ENCODE measurements around the gene STARD13.
"Not testable (repeated sequence)": the region's sequence is repeated elsewhere in the genome, so short reads cannot be mapped to it uniquely, and the experiment has no call there.

Gene STARD13

GRCh38 chr13:33183431-33184111, 102.0 kb downstream of the STARD13 start:
- Histone ChIP-seq H3K4me1 (ENCODE audit: insufficient read depth, low read length) (peaks cover 8% of the 10 kb centered on the region), H3K9me3 (ENCODE audit: low read length) (no peaks in the 10 kb centered on the region), H2AFZ (ENCODE audit: low read depth, low read length) (no peak overlapping the region), H3K27me3 (ENCODE audit: insufficient read depth, low read length) (no peaks in the 10 kb centered on the region), H3K4me3 (ENCODE audit: low read length) (no peak overlapping the region), H3K36me3 (ENCODE audit: insufficient read depth, low read length) (no peaks in the 10 kb centered on the region)

- no peak overlapping the region for H3K4me3 ChIP-seq (ENCODE audit: low read length)
- H2AFZ ChIP-seq (ENCODE audit: low read depth, low read length): no peak overlapping the region
These were observed 102.8 kb downstream of the STARD13 start for GRCh38 chr13:33182729-33183128.

DNA sequence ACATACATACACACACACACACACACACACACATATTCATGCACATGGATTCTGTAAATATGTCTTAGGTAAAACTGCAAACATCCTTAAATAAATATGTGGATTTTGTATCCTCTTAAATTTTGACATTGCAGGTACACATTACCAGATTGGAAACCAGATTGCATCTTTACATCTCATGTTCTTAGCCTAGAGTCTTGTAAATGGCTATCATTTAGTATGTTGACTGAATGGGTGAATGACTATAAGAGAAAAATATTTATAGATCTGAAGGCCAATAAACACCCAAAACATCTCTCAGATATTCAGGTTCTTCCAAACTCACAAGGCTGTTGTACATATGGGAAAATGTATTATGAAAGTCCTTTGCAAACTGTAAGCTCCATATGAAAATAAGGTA, 104.3 kb downstream of the STARD13 start:
- Histone ChIP-seq H3K36me3 (ENCODE audit: insufficient read depth, low read length) (no peaks in the 10 kb centered on the region), H2AFZ (ENCODE audit: low read depth, low read length) (no peak overlapping the region), H3K27me3 (ENCODE audit: insufficient read depth, low read length) (no peaks in the 10 kb centered on the region), H3K4me1 (ENCODE audit: insufficient read depth, low read length) (peaks cover 8% of the 10 kb centered on the region), H3K9me3 (ENCODE audit: low read length) (no peaks in the 10 kb centered on the region), H3K4me3 (ENCODE audit: low read length) (no peak overlapping the region)

More at GRCh38 chr13:33182729-33183128, 102.8 kb downstream of the STARD13 start:
- Histone ChIP-seq H3K9me3 (ENCODE audit: low read length) (no peaks in the 10 kb centered on the region), H3K27me3 (ENCODE audit: insufficient read depth, low read length) (no peaks in the 10 kb centered on the region), H3K36me3 (ENCODE audit: insufficient read depth, low read length) (no peaks in the 10 kb centered on the region), H3K4me1 (ENCODE audit: insufficient read depth, low read length) (peaks cover 8% of the 10 kb centered on the region)

GRCh38 chr13:33180122-33180804, 105.3 kb downstream of the STARD13 start:
- Histone ChIP-seq H3K36me3 (ENCODE audit: insufficient read depth, low read length) (no peaks in the 10 kb centered on the region), H3K9me3 (ENCODE audit: low read length) (no peaks in the 10 kb centered on the region), H2AFZ (ENCODE audit: low read depth, low read length) (no peak overlapping the region), H3K4me3 (ENCODE audit: low read length) (no peak overlapping the region), H3K27me3 (ENCODE audit: insufficient read depth, low read length) (no peaks in the 10 kb centered on the region), H3K4me1 (ENCODE audit: insufficient read depth, low read length) (peaks cover 4% of the 10 kb centered on the region)

GRCh38 chr13:33179463-33179862, 106.1 kb downstream of the STARD13 start:
- peaks cover 4% of the 10 kb centered on the region for H3K4me1 ChIP-seq (ENCODE audit: insufficient read depth, low read length)
- no peak overlapping the region for H2AFZ ChIP-seq (ENCODE audit: low read depth, low read length)
- no peaks in the 10 kb centered on the region for H3K36me3 ChIP-seq (ENCODE audit: insufficient read depth, low read length)
- no peak overlapping the region for H3K4me3 ChIP-seq (ENCODE audit: low read length)
- no peaks in the 10 kb centered on the region for H3K27me3 ChIP-seq (ENCODE audit: insufficient read depth, low read length)
- H3K9me3 ChIP-seq (ENCODE audit: low read length): no peaks in the 10 kb centered on the region

DNA sequence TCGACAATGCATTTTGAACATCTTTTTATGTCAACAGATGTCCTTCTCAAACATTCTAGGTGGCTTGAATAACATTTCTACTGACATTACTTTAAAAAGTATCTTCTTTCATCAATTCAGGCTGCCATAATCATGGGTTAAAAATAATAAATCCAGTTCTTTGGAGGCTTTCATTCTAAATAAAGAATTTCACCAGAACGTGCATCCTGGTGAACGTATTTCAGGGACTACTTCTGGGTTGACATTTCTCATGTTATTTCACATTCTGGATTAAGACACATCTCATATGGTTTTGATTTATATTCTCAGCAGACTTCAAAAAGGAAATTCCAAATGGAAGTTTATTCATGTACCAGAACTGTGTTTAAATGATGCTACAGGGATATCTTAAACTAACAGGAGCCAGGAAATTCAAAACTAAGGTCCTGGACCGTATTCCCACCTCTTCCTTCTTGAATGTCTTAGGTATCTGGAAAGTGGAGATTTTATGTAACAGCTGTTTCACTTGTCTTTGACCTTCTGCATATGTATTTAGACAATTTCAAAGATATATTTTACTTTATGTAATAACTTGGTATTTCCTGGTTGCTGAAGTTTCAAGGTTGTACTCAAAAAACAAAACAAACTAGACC, 107.2 kb downstream of the STARD13 start:
- no peak overlapping the region for H2AFZ ChIP-seq (ENCODE audit: low read depth, low read length)
- H3K36me3 ChIP-seq (ENCODE audit: insufficient read depth, low read length): no peaks in the 10 kb centered on the region
- no peak overlapping the region for H3K4me3 ChIP-seq (ENCODE audit: low read length)
- H3K9me3 ChIP-seq (ENCODE audit: low read length): no peaks in the 10 kb centered on the region
- no peaks in the 10 kb centered on the region for H3K27me3 ChIP-seq (ENCODE audit: insufficient read depth, low read length)
- H3K4me1 ChIP-seq (ENCODE audit: insufficient read depth, low read length): no peaks in the 10 kb centered on the region

DNA sequence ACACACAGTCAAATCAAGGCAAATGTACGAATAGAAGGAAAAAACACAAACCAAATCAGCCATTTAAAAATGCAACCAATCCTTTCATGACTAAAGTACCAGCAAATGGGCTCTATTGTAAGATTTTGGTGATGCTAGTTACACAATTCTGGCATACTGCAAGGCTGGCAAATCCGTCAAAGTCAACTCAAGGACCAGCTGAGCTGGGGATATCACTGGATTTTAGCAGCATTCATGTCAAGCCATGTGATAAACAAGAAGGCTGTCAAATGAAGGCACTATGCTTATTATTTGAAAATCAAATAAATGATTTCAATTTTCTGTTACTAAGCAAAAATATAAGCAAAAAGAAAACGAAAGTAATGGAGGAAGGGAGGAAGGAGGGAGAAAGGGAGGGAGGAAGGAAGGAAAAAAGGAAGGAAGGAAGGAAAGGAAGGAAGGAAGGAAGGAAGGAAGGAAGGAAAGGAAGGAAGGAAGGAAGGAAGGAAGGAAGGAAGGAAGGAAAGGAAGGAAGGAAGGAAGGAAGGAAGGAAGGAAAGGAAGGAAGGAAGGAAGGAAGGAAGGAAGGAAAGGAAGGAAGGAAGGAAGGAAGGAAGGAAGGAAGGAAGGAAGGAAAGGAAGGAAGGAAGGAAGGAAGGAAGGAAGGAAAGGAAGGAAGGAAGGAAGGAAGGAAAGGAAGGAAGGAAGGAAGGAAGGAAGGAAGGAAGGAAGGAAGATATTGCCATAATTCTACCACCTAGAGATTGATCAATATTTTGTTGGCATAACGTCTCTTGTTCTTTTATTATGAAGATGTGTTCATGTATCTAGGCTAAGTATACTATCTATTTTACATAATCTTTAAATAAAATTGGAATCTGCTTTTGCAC, 108.0 kb downstream of the STARD13 start:
- not testable (repeated sequence) for H3K9me3 ChIP-seq (ENCODE audit: low read length); H2AFZ ChIP-seq (ENCODE audit: low read depth, low read length); H3K4me1 ChIP-seq (ENCODE audit: insufficient read depth, low read length); H3K27me3 ChIP-seq (ENCODE audit: insufficient read depth, low read length); H3K36me3 ChIP-seq (ENCODE audit: insufficient read depth, low read length); H3K4me3 ChIP-seq (ENCODE audit: low read length)

GRCh38 chr13:33176526-33176925, 109.0 kb downstream of the STARD13 start:
- H3K9me3 ChIP-seq (ENCODE audit: low read length): no peaks in the 10 kb centered on the region
- no peaks in the 10 kb centered on the region for H3K27me3 ChIP-seq (ENCODE audit: insufficient read depth, low read length)
- H3K4me1 ChIP-seq (ENCODE audit: insufficient read depth, low read length): no peaks in the 10 kb centered on the region
- no peaks in the 10 kb centered on the region for H3K36me3 ChIP-seq (ENCODE audit: insufficient read depth, low read length)
- H3K4me3 ChIP-seq (ENCODE audit: low read length): no peak overlapping the region
- no peak overlapping the region for H2AFZ ChIP-seq (ENCODE audit: low read depth, low read length)

GRCh38 chr13:33175991-33176390, 109.6 kb downstream of the STARD13 start:
- Histone ChIP-seq H3K27me3 (ENCODE audit: insufficient read depth, low read length) (no peaks in the 10 kb centered on the region), H3K4me1 (ENCODE audit: insufficient read depth, low read length) (no peaks in the 10 kb centered on the region)

DNA sequence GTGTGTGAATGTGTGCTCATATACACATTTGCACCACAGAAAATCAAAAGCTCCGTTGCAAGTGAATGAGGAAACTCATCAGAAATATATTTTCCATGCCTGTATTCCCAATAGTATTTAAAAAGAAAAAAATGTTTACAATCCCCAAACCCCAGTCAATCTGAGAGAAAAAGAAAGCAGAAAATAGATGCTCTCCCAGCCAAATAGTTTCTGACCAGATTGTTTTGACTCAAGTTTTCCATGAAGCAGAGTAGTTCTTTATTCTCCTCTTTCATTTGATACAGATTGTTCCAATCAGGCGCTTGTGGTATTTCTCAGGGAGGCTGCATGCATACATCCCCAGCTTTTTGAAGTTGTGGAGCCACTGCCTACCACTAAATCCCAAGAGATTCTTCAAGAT, 110.6 kb downstream of the STARD13 start:
- H2AFZ ChIP-seq (ENCODE audit: low read depth, low read length): no peak overlapping the region
- no peak overlapping the region for H3K4me3 ChIP-seq (ENCODE audit: low read length)
- H3K9me3 ChIP-seq (ENCODE audit: low read length): no peaks in the 10 kb centered on the region
- no peaks in the 10 kb centered on the region for H3K27me3 ChIP-seq (ENCODE audit: insufficient read depth, low read length)
- no peaks in the 10 kb centered on the region for H3K36me3 ChIP-seq (ENCODE audit: insufficient read depth, low read length)
- H3K4me1 ChIP-seq (ENCODE audit: insufficient read depth, low read length): no peaks in the 10 kb centered on the region

More at GRCh38 chr13:33175991-33176390, 109.6 kb downstream of the STARD13 start:
- H3K4me3 ChIP-seq (ENCODE audit: low read length): no peak overlapping the region
- H3K36me3 ChIP-seq (ENCODE audit: insufficient read depth, low read length): no peaks in the 10 kb centered on the region
- H3K9me3 ChIP-seq (ENCODE audit: low read length): no peaks in the 10 kb centered on the region
- no peak overlapping the region for H2AFZ ChIP-seq (ENCODE audit: low read depth, low read length)

GRCh38 chr13:33174491-33174890, 111.1 kb downstream of the STARD13 start:
- no peak overlapping the region for H2AFZ ChIP-seq (ENCODE audit: low read depth, low read length)
- no peaks in the 10 kb centered on the region for H3K27me3 ChIP-seq (ENCODE audit: insufficient read depth, low read length)
- no peaks in the 10 kb centered on the region for H3K4me1 ChIP-seq (ENCODE audit: insufficient read depth, low read length)
- H3K9me3 ChIP-seq (ENCODE audit: low read length): no peaks in the 10 kb centered on the region
- H3K4me3 ChIP-seq (ENCODE audit: low read length): no peak overlapping the region
- H3K36me3 ChIP-seq (ENCODE audit: insufficient read depth, low read length): no peaks in the 10 kb centered on the region

DNA sequence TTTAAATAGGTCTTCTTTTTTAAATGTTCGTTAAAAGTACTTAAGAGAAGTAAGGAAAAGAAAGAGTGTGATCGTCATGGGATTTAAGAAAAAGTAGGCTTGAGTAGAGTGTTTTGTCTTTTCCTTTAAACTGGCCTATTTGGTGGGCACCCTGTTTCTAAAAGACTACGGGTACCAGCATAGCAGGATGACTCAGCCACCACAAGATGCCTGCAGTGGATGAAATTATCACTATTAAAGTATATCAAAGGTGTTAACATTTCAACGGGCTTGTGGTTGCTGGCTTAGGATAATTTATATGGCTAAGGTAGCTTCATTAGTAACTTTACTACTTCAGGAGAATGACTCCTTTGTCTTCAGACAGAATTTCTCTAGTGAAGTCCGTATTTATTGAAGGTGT, 112.6 kb downstream of the STARD13 start:
- Histone ChIP-seq H2AFZ (ENCODE audit: low read depth, low read length) (no peak overlapping the region), H3K4me3 (ENCODE audit: low read length) (no peak overlapping the region), H3K4me1 (ENCODE audit: insufficient read depth, low read length) (no peaks in the 10 kb centered on the region), H3K27me3 (ENCODE audit: insufficient read depth, low read length) (no peaks in the 10 kb centered on the region), H3K9me3 (ENCODE audit: low read length) (no peaks in the 10 kb centered on the region), H3K36me3 (ENCODE audit: insufficient read depth, low read length) (no peaks in the 10 kb centered on the region)

- Histone ChIP-seq H3K36me3 (ENCODE audit: insufficient read depth, low read length) (no peaks in the 10 kb centered on the region), H3K4me1 (ENCODE audit: insufficient read depth, low read length) (no peaks in the 10 kb centered on the region), H3K9me3 (ENCODE audit: low read length) (no peaks in the 10 kb centered on the region), H3K4me3 (ENCODE audit: low read length) (no peak overlapping the region), H2AFZ (ENCODE audit: low read depth, low read length) (no peak overlapping the region), H3K27me3 (ENCODE audit: insufficient read depth, low read length) (no peaks in the 10 kb centered on the region)
These were observed 113.2 kb downstream of the STARD13 start for GRCh38 chr13:33172400-33172799.

All from neuron (in vitro differentiated cells).